ENCODE results near the gene CXCL9. TPM values are rescaled to one million over a fixed set of nuclear protein-coding genes. Genes with fewer than 3 reads are reported as not detected.
"Not testable (repeated sequence)": the region's sequence is repeated elsewhere in the genome, so short reads cannot be mapped to it uniquely, and the experiment has no call there.

CXCL9 gene
- 1 to 10 TPM in 2 of 3 donors, under 1 TPM in 1; 0.75 to 4.9 (median 1.3) TPM for total RNA-seq
- long read RNA-seq, donor 1: 0 reads
- long read RNA-seq, donor 2: 0 reads

DNA sequence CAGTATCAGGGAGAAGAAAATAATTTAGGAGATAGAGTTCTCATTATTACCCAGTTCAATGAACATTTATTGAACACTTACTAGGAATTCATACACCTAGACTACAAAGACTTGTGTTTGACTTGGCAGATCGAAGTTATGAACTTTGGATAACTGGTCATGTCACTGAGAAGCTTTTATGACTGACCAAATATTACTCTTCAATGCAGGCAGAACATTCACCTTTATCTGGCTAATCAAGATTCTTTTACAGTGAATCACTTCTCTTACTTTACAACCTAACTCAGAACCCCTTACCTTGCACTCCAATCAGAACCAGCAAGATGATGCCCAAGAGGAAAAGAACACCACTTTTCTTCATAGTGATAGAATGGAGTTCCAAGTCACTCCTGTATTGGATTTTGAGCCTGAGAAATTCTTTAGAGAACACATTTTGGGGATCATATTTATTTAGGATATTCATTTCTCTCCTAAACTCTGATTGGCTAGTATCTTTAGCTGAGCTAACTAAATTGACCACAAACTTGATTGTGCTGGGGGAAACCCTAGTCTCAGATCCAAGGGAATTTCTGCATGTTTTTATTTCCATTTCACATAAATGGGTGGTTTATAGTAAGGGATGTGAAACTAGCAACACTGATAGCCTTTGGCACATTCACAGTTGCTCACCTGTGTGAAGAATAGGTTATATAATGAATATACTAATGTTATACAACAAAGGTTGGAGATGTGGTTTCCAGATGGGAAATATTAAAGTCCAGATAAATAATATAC, at the start of gene CXCL9:
CXCL9 (minus strand) TSS at position 421 of the 774 bp plus-strand sequence; CDS start at position 361, 60 bp downstream.
- H3K4me1 ChIP-seq (ENCODE audit: low read depth): peaks cover 4% of the 10 kb centered on the region
- ATAC-seq (peak; percentile 85), DNase-seq (no peak)
- intact Hi-C loops (cut with DNase I, micrococcal nuclease): no loop called here
- H3K4me3 ChIP-seq: no peak within 1 kb of the TSS
- H3K9me3 ChIP-seq: no peaks in the 10 kb centered on the region
- TF ChIP-seq, protein P1, sequence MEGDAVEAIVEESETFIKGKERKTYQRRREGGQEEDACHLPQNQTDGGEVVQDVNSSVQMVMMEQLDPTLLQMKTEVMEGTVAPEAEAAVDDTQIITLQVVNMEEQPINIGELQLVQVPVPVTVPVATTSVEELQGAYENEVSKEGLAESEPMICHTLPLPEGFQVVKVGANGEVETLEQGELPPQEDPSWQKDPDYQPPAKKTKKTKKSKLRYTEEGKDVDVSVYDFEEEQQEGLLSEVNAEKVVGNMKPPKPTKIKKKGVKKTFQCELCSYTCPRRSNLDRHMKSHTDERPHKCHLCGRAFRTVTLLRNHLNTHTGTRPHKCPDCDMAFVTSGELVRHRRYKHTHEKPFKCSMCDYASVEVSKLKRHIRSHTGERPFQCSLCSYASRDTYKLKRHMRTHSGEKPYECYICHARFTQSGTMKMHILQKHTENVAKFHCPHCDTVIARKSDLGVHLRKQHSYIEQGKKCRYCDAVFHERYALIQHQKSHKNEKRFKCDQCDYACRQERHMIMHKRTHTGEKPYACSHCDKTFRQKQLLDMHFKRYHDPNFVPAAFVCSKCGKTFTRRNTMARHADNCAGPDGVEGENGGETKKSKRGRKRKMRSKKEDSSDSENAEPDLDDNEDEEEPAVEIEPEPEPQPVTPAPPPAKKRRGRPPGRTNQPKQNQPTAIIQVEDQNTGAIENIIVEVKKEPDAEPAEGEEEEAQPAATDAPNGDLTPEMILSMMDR (IDR thresholded peaks at IDR 0.05): no peak
- no peaks in the 10 kb centered on the region for H3K36me3 ChIP-seq (ENCODE audit: low read depth)

DNA sequence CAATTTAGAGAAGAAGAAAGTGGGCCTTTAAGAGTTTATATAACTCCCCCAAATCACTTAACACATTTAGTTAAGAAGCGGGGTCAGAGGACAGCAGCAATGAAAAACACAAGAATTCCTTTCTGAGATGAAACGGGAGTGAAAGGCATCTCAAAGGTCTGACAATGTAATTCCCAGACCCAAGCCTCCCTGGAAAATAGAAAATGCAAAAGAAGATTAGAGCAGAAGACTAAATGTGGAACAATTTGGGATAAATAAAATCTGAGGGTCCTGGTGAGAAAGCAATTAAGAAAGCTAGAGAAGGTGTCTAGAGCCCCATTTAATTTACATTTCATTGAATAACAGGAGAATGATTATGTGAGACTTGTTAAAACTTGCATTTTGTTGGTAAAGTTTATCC, 48.1 kb upstream of the CXCL9 start:
- no peak overlapping the region for H3K4me3 ChIP-seq
- DNase-seq: no peak
- H3K36me3 ChIP-seq (ENCODE audit: low read depth): no peaks in the 10 kb centered on the region
- no peaks in the 10 kb centered on the region for H3K9me3 ChIP-seq
- intact Hi-C loops (cut with DNase I, micrococcal nuclease): no loop called here
- ATAC-seq: no peak
- peaks cover 3% of the 10 kb centered on the region for H3K4me1 ChIP-seq (ENCODE audit: low read depth)
- TF ChIP-seq, protein P1 (IDR thresholded peaks at IDR 0.05): no peak

DNA sequence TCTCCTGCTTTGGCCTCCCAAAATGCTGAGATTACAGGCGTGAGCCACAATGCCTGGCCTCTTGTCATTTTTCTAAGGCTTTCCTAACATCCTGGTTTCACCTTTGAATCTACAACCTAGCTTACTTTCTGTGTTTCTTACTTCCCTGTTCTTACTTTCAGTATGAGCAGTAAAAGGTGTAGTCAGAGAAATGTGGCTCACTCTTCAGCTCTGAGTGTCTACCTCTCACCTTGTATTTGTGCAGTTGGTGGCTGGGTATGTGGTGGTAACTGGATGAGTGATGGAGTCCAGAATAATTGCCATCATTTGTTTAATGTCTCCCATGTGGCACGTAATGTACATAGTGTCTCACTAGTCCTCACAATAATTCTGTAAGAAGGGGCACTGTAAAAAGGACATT, 47.7 kb upstream of the CXCL9 start:
- H3K36me3 ChIP-seq (ENCODE audit: low read depth): no peaks in the 10 kb centered on the region
- H3K9me3 ChIP-seq: no peaks in the 10 kb centered on the region
- H3K4me1 ChIP-seq (ENCODE audit: low read depth): peaks cover 3% of the 10 kb centered on the region
- H3K4me3 ChIP-seq: no peak overlapping the region
- intact Hi-C loops (cut with DNase I, micrococcal nuclease): no loop called here
- peak; percentile 89 for ATAC-seq
- DNase-seq: no peak
- TF ChIP-seq, protein P1 (IDR thresholded peaks at IDR 0.05): no peak

DNA sequence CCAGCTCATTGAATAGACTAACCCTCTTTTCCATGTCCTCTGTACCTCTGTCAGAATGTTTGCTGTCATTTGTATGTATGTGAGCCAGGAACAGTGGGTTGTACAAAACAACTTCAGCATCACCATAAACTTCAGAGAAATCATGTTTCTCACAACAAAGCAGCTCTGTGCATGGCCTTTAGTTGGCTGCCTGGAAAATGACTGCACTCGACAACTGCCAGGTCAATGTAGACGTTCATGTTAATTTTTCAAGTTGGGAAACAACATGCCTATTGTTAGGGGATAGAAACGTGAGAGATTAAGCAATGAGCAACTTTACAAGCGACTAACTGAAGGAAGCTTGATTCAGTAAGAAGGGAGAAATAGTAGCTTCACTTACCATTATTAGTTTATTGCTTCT, 46.4 kb upstream of the CXCL9 start:
- Histone ChIP-seq H3K4me3 (no peak overlapping the region), H3K4me1 (ENCODE audit: low read depth) (peaks cover 3% of the 10 kb centered on the region), H3K9me3 (no peaks in the 10 kb centered on the region), H3K36me3 (ENCODE audit: low read depth) (no peaks in the 10 kb centered on the region)
- ATAC-seq: peak; percentile 62
- DNase-seq: no peak
- TF ChIP-seq, protein P1 (IDR thresholded peaks at IDR 0.05): no peak
- intact Hi-C loops (cut with DNase I, micrococcal nuclease): no loop called here

DNA sequence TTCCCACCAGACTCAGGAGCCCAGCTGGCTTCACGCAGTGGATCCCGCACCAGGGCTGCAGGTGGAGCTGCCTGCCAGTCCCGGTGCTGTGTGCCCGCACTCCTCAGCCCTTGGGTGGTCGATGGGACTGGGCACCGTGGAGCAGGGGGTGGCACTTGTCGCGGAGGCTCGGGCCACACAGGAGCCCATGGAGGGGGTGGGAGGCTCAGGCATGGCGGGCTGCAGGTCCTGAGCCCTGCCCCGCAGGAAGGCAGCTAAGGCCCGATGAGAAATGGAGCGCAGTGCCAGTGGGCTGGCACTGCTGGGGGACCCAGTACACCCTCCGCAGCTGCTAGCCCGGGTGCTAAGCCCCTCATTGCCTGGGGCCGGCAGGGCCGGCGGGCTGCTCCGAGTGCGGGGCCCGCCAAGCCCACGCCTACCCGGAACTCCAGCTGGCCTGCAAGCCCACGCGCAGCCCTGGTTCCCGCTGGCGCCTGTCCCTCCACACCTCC, 43.3 kb upstream of the CXCL9 start:
- H3K9me3 ChIP-seq; H3K36me3 ChIP-seq (ENCODE audit: low read depth); H3K4me1 ChIP-seq (ENCODE audit: low read depth); H3K4me3 ChIP-seq; ATAC-seq; DNase-seq; intact Hi-C loops (cut with DNase I, micrococcal nuclease): not testable (repeated sequence)

DNA sequence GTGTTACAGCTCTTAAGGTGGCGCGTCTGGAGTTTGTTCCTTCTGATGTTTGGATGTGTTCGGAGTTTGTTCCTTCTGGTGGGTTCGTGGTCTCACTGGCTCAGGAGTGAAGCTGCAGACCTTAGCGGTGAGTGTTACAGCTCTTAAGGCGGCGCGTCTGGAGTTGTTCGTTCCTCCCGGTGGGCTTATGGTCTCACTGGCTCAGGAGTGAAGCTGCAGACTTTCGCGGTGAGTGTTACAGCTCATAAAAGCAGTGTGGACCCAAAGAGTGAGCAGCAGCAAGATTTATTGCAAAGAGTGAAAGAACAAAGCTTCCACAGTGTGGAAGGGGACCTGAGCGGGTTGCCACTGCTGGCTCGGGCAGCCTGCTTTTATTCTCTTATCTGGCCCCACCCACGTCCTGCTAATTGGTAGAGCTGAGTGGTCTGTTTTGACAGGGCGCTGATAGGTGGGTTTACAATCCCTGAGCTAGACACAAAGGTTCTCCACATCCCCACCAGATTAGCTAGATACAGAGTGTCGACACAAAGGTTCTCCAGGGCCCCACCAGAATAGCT, 42.6 kb upstream of the CXCL9 start:
- ATAC-seq; H3K9me3 ChIP-seq; H3K36me3 ChIP-seq (ENCODE audit: low read depth); intact Hi-C loops (cut with DNase I, micrococcal nuclease); H3K4me3 ChIP-seq; H3K4me1 ChIP-seq (ENCODE audit: low read depth); DNase-seq: not testable (repeated sequence)

DNA sequence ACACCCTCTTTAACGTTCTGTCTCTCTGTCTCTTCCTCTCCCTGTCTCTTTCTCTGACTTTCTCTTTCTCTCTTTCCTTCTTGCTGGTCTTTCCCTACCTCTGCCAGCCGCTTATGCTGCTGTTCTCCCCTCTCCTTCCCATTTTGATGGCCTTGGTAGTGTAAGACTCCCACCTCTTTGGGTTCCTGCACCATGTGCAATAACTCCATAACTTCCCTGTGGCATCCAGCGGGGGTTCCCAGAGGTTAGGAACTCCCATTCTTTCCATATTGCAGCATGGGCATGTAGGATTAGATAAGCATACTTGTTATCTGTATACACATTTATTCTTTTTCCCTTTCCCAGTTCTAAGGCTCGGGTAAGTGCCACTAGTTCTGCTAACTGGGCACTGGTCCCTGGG, 37.4 kb upstream of the CXCL9 start:
- H3K36me3 ChIP-seq (ENCODE audit: low read depth); ATAC-seq; H3K9me3 ChIP-seq; H3K4me3 ChIP-seq; intact Hi-C loops (cut with DNase I, micrococcal nuclease); H3K4me1 ChIP-seq (ENCODE audit: low read depth); DNase-seq: not testable (repeated sequence)

DNA sequence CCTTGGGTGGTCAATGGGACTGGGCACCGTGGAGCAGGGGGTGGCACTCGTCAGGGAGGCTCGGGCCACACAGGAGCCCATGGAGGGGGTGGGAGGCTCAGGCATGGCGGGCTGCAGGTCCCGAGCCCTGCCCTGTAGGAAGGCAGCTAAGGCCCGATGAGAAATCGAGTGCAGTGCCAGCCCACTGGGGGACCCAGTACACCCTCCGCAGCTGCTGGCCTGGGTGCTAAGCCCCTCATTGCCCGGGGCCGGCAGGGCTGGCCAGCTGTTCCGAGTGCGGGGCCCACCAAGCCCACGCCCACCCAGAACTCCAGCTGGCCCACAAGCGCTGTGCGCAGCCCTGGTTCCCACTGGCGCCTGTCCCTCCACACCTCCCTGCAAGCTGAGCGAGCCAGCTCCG, 36.0 kb upstream of the CXCL9 start:
- DNase-seq: peak in 1 of 3 donors; percentile 48
- H3K9me3 ChIP-seq; ATAC-seq; H3K4me3 ChIP-seq; H3K4me1 ChIP-seq (ENCODE audit: low read depth); H3K36me3 ChIP-seq (ENCODE audit: low read depth); intact Hi-C loops (cut with DNase I, micrococcal nuclease): not testable (repeated sequence)

DNA sequence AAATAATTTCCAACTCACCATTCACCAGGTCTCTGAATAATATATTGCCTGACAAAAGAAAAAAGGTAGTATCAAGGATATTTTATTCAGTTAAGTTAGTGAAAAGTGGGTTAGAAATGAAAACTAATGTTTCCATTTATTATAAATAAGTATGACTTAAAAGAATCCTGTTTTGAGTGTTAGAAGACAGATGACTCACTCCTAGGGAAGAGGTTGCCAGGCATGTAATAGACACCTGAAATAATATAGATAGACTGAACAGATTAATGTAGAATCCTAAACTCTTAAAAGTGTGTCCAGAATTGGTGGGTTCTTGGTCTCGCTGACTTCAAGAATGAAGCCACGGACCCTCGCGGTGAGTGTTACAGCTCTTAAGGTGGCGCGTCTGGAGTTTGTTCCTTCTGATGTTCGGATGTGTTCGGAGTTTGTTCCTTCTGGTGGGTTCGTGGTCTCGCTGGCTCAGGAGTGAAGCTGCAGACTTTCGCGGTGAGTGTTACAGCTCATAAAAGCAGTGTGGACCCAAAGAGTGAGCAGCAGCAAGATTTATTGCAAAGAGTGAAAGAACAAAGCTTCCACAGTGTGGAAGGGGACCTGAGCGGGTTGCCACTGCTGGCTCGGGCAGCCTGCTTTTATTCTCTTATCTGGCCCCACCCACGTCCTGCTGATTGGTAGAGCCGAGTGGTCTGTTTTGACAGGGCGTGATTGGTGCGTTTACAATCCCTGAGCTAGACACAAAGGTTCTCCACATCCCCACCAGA, 35.1 kb upstream of the CXCL9 start:
- H3K4me1 ChIP-seq (ENCODE audit: low read depth); ATAC-seq; H3K36me3 ChIP-seq (ENCODE audit: low read depth); H3K4me3 ChIP-seq; DNase-seq; intact Hi-C loops (cut with DNase I, micrococcal nuclease); H3K9me3 ChIP-seq: not testable (repeated sequence)
